Measurements from ENCODE around the gene ICE2. TPM values are rescaled to one million over a fixed set of nuclear protein-coding genes. Genes with fewer than 3 reads are reported as not detected.
A peak's percentile ranks its signal among the peaks of the same experiment; 100 is the strongest.

ICE2 gene
- total RNA-seq, 4 donors from 2014 or later, result 18.2 to 89.9 (median 43.7) TPM

DNA sequence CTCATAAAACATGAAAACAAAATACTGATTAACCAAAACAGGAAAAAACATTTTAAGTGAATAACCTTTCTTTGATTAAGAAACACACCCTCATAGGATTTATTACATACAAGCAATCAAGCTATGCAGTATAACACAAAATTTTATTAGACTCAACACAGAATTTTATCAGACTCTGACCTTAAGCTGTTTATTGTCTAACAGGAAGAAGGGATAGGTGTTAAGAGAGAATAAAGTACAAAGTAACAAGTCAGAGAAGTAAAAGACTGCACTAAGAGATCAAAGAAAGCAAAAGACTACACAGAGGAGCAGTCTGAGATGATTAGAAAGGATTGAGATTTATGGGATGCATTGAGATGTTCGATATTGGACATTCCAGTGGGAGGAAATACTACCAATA lies 37.6 kb downstream of the ICE2 start:
- TF ChIP-seq POLR2A (IDR thresholded peaks at IDR 0.05), result no peak
- TF ChIP-seq, protein P1, sequence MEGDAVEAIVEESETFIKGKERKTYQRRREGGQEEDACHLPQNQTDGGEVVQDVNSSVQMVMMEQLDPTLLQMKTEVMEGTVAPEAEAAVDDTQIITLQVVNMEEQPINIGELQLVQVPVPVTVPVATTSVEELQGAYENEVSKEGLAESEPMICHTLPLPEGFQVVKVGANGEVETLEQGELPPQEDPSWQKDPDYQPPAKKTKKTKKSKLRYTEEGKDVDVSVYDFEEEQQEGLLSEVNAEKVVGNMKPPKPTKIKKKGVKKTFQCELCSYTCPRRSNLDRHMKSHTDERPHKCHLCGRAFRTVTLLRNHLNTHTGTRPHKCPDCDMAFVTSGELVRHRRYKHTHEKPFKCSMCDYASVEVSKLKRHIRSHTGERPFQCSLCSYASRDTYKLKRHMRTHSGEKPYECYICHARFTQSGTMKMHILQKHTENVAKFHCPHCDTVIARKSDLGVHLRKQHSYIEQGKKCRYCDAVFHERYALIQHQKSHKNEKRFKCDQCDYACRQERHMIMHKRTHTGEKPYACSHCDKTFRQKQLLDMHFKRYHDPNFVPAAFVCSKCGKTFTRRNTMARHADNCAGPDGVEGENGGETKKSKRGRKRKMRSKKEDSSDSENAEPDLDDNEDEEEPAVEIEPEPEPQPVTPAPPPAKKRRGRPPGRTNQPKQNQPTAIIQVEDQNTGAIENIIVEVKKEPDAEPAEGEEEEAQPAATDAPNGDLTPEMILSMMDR (IDR thresholded peaks at IDR 0.05), result no peak
- Histone ChIP-seq H3K4me3 (no peak overlapping the region), H3K27me3 (no peaks in the 10 kb centered on the region), H3K36me3 (no peaks in the 10 kb centered on the region), H3K4me1 (no peaks in the 10 kb centered on the region), H3K9me3 (no peaks in the 10 kb centered on the region), H3K27ac (no peak overlapping the region)
- DNase-seq, result no peak
- intact Hi-C loops (cut with DNase I; ENCODE audit: low total_unique reads), result loop anchor here (10.0 kb wide), 1 partner anchor 77 kb away; no protein-coding TSS in a partner anchor

- Histone ChIP-seq H3K4me1 (no peaks in the 10 kb centered on the region), H3K36me3 (no peaks in the 10 kb centered on the region), H3K9me3 (no peaks in the 10 kb centered on the region), H3K4me3 (no peak overlapping the region), H3K27ac (no peak overlapping the region), H3K27me3 (no peaks in the 10 kb centered on the region)
- DNase-seq, result no peak
- intact Hi-C loops (cut with DNase I; ENCODE audit: low total_unique reads), result no loop called here
- no peak for TF ChIP-seq POLR2A (IDR thresholded peaks at IDR 0.05)
- TF ChIP-seq, protein P1 (IDR thresholded peaks at IDR 0.05), result no peak
Observed at GRCh38 chr15:60438646-60439045, 40.3 kb downstream of the ICE2 start.

- no peaks in the 10 kb centered on the region for H3K36me3 ChIP-seq
- H3K4me1 ChIP-seq, result no peaks in the 10 kb centered on the region
- no peak for DNase-seq
- intact Hi-C loops (cut with DNase I; ENCODE audit: low total_unique reads), result no loop called here
- no peak overlapping the region for H3K4me3 ChIP-seq
- H3K27ac ChIP-seq, result no peak overlapping the region
- no peaks in the 10 kb centered on the region for H3K9me3 ChIP-seq
- TF ChIP-seq, protein P1 (IDR thresholded peaks at IDR 0.05), result no peak
- no peak for TF ChIP-seq POLR2A (IDR thresholded peaks at IDR 0.05)
- no peaks in the 10 kb centered on the region for H3K27me3 ChIP-seq
Observed at GRCh38 chr15:60428935-60429334, 50.0 kb downstream of the ICE2 start.

- no peak overlapping the region for H3K4me3 ChIP-seq
- H3K27me3 ChIP-seq, result no peaks in the 10 kb centered on the region
- peak overlapping the region; percentile 33 to 45 for H3K27ac ChIP-seq
- H3K4me1 ChIP-seq, result no peaks in the 10 kb centered on the region
- intact Hi-C loops (cut with DNase I; ENCODE audit: low total_unique reads), result no loop called here
- H3K9me3 ChIP-seq, result no peaks in the 10 kb centered on the region
- H3K36me3 ChIP-seq, result no peaks in the 10 kb centered on the region
- TF ChIP-seq POLR2A (IDR thresholded peaks at IDR 0.05), result no peak
- TF ChIP-seq, protein P1 (IDR thresholded peaks at IDR 0.05), result no peak
- no peak for DNase-seq
Observed at GRCh38 chr15:60426870-60427508, 52.0 kb downstream of the ICE2 start.

DNA sequence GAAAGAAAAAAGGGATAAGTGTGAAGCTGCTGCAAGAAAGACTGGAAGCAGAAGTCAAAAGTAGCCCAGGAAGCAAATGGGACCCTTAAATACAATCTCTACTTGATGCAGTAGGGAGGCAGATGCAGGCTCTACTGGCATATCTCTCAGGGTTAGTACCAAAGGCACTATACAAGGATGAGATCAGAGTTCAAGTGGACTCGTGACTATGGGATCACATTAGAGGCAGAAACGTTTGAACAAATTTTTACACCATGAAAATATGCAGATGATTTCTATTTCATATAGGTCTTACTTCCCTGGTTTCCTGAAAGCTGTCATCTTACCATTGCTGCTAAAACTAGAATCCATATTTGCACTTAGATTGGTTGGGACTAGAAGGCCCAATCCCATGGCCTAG lies 53.5 kb downstream of the ICE2 start:
- TF ChIP-seq, protein P1 (IDR thresholded peaks at IDR 0.05), result no peak
- TF ChIP-seq POLR2A (IDR thresholded peaks at IDR 0.05), result no peak
- no peaks in the 10 kb centered on the region for H3K36me3 ChIP-seq
- no peaks in the 10 kb centered on the region for H3K4me1 ChIP-seq
- no peaks in the 10 kb centered on the region for H3K9me3 ChIP-seq
- H3K27ac ChIP-seq, result no peak overlapping the region
- no peak for DNase-seq
- H3K27me3 ChIP-seq, result no peaks in the 10 kb centered on the region
- no peak overlapping the region for H3K4me3 ChIP-seq
- intact Hi-C loops (cut with DNase I; ENCODE audit: low total_unique reads), result no loop called here

Data from uterus (tissue), 4 donors.